HepG2 (cell line): ENCODE results near the gene PPME1. TPM values are rescaled to one million over a fixed set of nuclear protein-coding genes. Genes with fewer than 3 reads are reported as not detected.
A peak's percentile ranks its signal among the peaks of the same experiment; 100 is the strongest.

Experiments
- ATAC-seq: fragments of 200-7000 bp; cut with Tn5 transposase; 3 replicates; pipeline ENCODE4 v1.9.1; 2020; ENCODE audit warnings: mild to moderate bottlenecking, moderate library complexity
- BruUV-seq: library from RNA; stranded (reverse); fragments of 400-500 nt; replicated peaks from 2 replicates; lab custom pipeline; 2021; lab: Mats Ljungman, UMichigan
- CTCF ChIA-PET: fragments of 300-600 bp; formaldehyde crosslinking; extraction: SDS; loops from one replicate; lab custom pipeline; 2021; ENCODE audit warnings: low total read pairs, inconsistent platforms, low intra/inter-chr PET ratio; lab: Yijun Ruan, JAX
- POLR2A ChIA-PET: fragments of 350-600 bp; sonication (Branson Sonifier 250); formaldehyde crosslinking; loops from one replicate; lab custom pipeline; 2020; ENCODE audit warnings: antibody characterized with exemption, inconsistent platforms; lab: Yijun Ruan, JAX
- DNase-seq: peaks from one replicate; pipeline ENCODE4 v3.0.0-alpha.2; 2015; ENCODE audit warnings: low spot score
- FAIRE-seq: peaks from 3 replicates; lab custom pipeline; 2011; peaks lifted over from hg19 to GRCh38; lab: Jason Lieb, UNC
- H2AFZ ChIP-seq: one replicate; pipeline ENCODE4 v1.6.1; 2011; ENCODE audit warnings: low read length, inconsistent platforms
- H3K27ac ChIP-seq: fragments of 300-600 bp; 3 replicates; pipeline ENCODE4 v1.8.0; 2011; ENCODE audit warnings: mixed run types, mild to moderate bottlenecking, mixed read lengths, low read length, inconsistent platforms; ENCODE audit not compliant: insufficient read depth; ENCODE audit errors: extremely low read length
- H3K27me3 ChIP-seq, 2 experiments: fragments of 200-600 bp in 1 of 2; 2 replicates in 1 of 2; 3 replicates in 1 of 2; pipeline versions ENCODE4 v1.6.0 to v1.8.0; 2011; ENCODE audit warnings: low read length in 2 of 2, mild to moderate bottlenecking in 2 of 2, moderate library complexity in 2 of 2, inconsistent platforms in 1 of 2; ENCODE audit not compliant: insufficient read depth in 2 of 2, control insufficient read depth in 1 of 2
- H3K36me3 ChIP-seq, 2 experiments: fragments of 200-600 bp in 1 of 2; replicated peaks in 1 of 2; 2 replicates in 1 of 2; 3 replicates in 1 of 2; pipeline versions ENCODE4 v1.5.1 to v1.8.0; 2011; ENCODE audit warnings: low read length in 2 of 2, inconsistent platforms in 1 of 2; ENCODE audit not compliant: insufficient read depth in 2 of 2, control insufficient read depth in 1 of 2
- H3K4me1 ChIP-seq: 2 replicates; pipeline ENCODE4 v1.5.1; 2012; ENCODE audit warnings: low read length, inconsistent platforms; ENCODE audit not compliant: insufficient read depth
- H3K4me2 ChIP-seq: 2 replicates; pipeline ENCODE4 v1.6.0; 2011; ENCODE audit warnings: low read depth, low read length, inconsistent platforms
- H3K4me3 ChIP-seq, 3 experiments: fragments of 200-600 bp in 1 of 3; sonication (generic), shearing (Covaris generic) in 1 of 3; replicated peaks in 1 of 3; 2 replicates each; pipeline ENCODE4 v1.5.1; 2011 to 2016; ENCODE audit warnings: low read length in 3 of 3, inconsistent platforms in 2 of 3, low read depth in 2 of 3, mild to moderate bottlenecking in 2 of 3, control low read depth in 1 of 3, mixed read lengths in 1 of 3; ENCODE audit not compliant: insufficient read depth in 1 of 3
- H3K79me2 ChIP-seq: one replicate; pipeline ENCODE4 v1.6.1; 2011; ENCODE audit warnings: low read length, inconsistent platforms; ENCODE audit not compliant: insufficient read depth
- H3K9ac ChIP-seq: 2 replicates; pipeline ENCODE4 v1.6.0; 2011; ENCODE audit warnings: mild to moderate bottlenecking, low read depth, low read length, inconsistent platforms; ENCODE audit not compliant: insufficient read depth
- H3K9me3 ChIP-seq: 2 replicates; pipeline ENCODE4 v1.5.1; 2012; ENCODE audit warnings: mild to moderate bottlenecking, low read length
- H4K20me1 ChIP-seq: 2 replicates; pipeline ENCODE4 v1.6.0; 2011; ENCODE audit warnings: inconsistent platforms, mild to moderate bottlenecking, low read length, moderate library complexity; ENCODE audit not compliant: insufficient read depth
- ATF7 ChIP-seq, 2 experiments: fragments of 450-650 bp in 1 of 2; sonication (generic) in 1 of 2; formaldehyde crosslinking in 1 of 2; IDR thresholded peaks; 2 replicates each; pipeline versions ENCODE4 v1.4.0 to v1.6.1; 2016 to 2020; ENCODE audit warnings: antibody characterized with exemption in 1 of 2, mild to moderate bottlenecking in 1 of 2, missing genetic modification reagents in 1 of 2
- CREB1 ChIP-seq, 2 experiments: fragments of 450-650 bp in 1 of 2; IDR thresholded peaks; 2 replicates each; pipeline ENCODE4 v1.6.1; 2016 to 2017; ENCODE audit warnings: control low read depth in 1 of 2, mild to moderate bottlenecking in 1 of 2, missing compliant biosample characterization in 1 of 2, missing genetic modification characterization in 1 of 2
- GATA4 ChIP-seq: sonication (generic); IDR thresholded peaks from 2 replicates; pipeline ENCODE4 v1.6.1; 2016; ENCODE audit warnings: antibody characterized with exemption, low read depth, borderline replicate concordance
- GFI1 ChIP-seq: sonication (generic); formaldehyde crosslinking; IDR thresholded peaks from 2 replicates; pipeline ENCODE4 v1.5.0; 2020; ENCODE audit warnings: missing genetic modification reagents, mild to moderate bottlenecking, borderline replicate concordance
- HIVEP1 ChIP-seq: sonication (generic); formaldehyde crosslinking; IDR thresholded peaks from 2 replicates; pipeline ENCODE4 v1.4.0; 2020; ENCODE audit warnings: mild to moderate bottlenecking, missing genetic modification reagents
- MEF2D ChIP-seq: sonication (generic); formaldehyde crosslinking; IDR thresholded peaks from 2 replicates; pipeline ENCODE4 v1.5.1; 2020; ENCODE audit warnings: mild to moderate bottlenecking, missing genetic modification reagents
- RORA ChIP-seq: sonication (generic); formaldehyde crosslinking; IDR thresholded peaks from 2 replicates; pipeline ENCODE4 v1.5.0; 2020; ENCODE audit warnings: mild to moderate bottlenecking, missing genetic modification reagents, moderate library complexity
- SCMH1 ChIP-seq: sonication (generic); formaldehyde crosslinking; IDR thresholded peaks from 2 replicates; pipeline ENCODE4 v1.9.0; 2021; ENCODE audit warnings: missing genetic modification reagents, mild to moderate bottlenecking, borderline replicate concordance
- ZNF205 ChIP-seq: IDR thresholded peaks from 2 replicates; pipeline ENCODE4 v1.6.1; 2018; ENCODE audit warnings: missing biosample characterization, missing genetic modification reagents
- ZNF558 ChIP-seq: sonication (generic); formaldehyde crosslinking; IDR thresholded peaks from 2 replicates; pipeline ENCODE4 v1.9.0; 2022; ENCODE audit warnings: mild to moderate bottlenecking, missing genetic modification reagents, borderline replicate concordance
- ZNF619 ChIP-seq: sonication (generic); formaldehyde crosslinking; IDR thresholded peaks from 2 replicates; pipeline ENCODE4 v1.4.0; 2020; ENCODE audit warnings: mild to moderate bottlenecking, missing genetic modification reagents
- ZNF709 ChIP-seq: sonication (generic); formaldehyde crosslinking; IDR thresholded peaks from 2 replicates; pipeline ENCODE4 v1.5.0; 2020; ENCODE audit warnings: mild to moderate bottlenecking, missing genetic modification reagents
- ZNF749 ChIP-seq: sonication (generic); formaldehyde crosslinking; IDR thresholded peaks from 2 replicates; pipeline ENCODE4 v1.8.0; 2022; ENCODE audit warnings: mild to moderate bottlenecking, missing genetic modification reagents, moderate library complexity, borderline replicate concordance
- ZSCAN31 ChIP-seq: sonication (generic); formaldehyde crosslinking; IDR thresholded peaks from 2 replicates; pipeline ENCODE4 v1.5.0; 2020; ENCODE audit warnings: low read depth, mild to moderate bottlenecking, missing genetic modification reagents
- WGBS: methylation state at CpG from one replicate; pipeline ENCODE4 v1.1.6; 2017; ENCODE audit warnings: low lambda C conversion rate; 5-methylcytosine and 5-hydroxymethylcytosine counted together
- in situ Hi-C: cut with HindIII; loops from 2 replicates; pipeline ENCODE4 v1.10.0; 2017; ENCODE audit warnings: low pct_unique_long_range_greater_than_20kb; ENCODE audit not compliant: extremely low pct_ligation_motif_present
- intact Hi-C: fragments of 100-400 bp; cut with micrococcal nuclease; formaldehyde crosslinking; loops from one replicate; pipeline ENCODE4 v1.10.0; 2022; ENCODE audit not compliant: unreplicated experiment
- polyA plus RNA-seq, 8 experiments: library from polyadenylated mRNA; depleted of rRNA in 3 of 8; stranded (reverse) in 7 of 8; unstranded in 1 of 8; fragments of >200 nt; fragmentation: Illumina TruSeq in 4 of 8; extraction: Trizol in 4 of 8; gene quantifications; 2 replicates each; pipeline versions ENCODE4 v1.2.1 to v1.2.3, GENCODE V29; 2011 to 2016; ENCODE audit warnings: low read depth in 4 of 8, missing spikeins in 1 of 8, mixed read lengths in 1 of 8; ENCODE audit not compliant: insufficient read depth in 1 of 8
- total RNA-seq, 5 experiments: library from RNA; depleted of rRNA; stranded (reverse); fragments of >200 nt; fragmentation: Illumina TruSeq; extraction: Trizol; gene quantifications; 2 replicates each; pipeline ENCODE4 v1.2.3, GENCODE V29; 2016; ENCODE audit warnings: low read depth in 1 of 5
- TF ChIP-seq, protein P1 (sequence below): sonication (generic); formaldehyde crosslinking; IDR thresholded peaks from 2 replicates; pipeline ENCODE4 v1.4.0; 2020; ENCODE audit warnings: mild to moderate bottlenecking, missing genetic modification reagents

The PPME1 gene
- total and polyA plus RNA-seq, 2 of the 13 experiments (the other 11 are each of a cell fraction or from before 2014, with no cell fraction given): 31.3 to 56.0 TPM

DNA sequence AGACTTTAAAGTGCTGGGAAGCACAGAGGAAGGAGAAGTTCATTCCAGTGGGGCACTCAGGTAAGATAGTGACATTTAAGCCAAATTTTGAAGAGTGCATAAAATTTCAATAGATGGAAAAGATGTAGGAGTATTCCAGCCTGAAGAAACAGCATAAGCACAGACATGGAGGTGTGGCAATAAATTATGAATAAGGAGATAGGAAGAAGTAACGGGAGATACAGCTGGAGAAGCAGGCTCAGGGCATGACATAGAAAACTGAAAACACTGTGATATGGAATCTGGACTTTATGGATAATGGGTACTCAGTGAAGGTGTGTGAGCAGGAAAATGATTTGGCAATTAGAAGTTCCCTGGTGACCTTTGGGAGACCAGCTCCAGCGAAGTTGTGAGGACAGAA lies 107.0 kb downstream of the PPME1 start:
- H3K4me2 ChIP-seq: no peak overlapping the region
- CTCF ChIA-PET: no interaction called here
- intact Hi-C loops: no loop called here

DNA sequence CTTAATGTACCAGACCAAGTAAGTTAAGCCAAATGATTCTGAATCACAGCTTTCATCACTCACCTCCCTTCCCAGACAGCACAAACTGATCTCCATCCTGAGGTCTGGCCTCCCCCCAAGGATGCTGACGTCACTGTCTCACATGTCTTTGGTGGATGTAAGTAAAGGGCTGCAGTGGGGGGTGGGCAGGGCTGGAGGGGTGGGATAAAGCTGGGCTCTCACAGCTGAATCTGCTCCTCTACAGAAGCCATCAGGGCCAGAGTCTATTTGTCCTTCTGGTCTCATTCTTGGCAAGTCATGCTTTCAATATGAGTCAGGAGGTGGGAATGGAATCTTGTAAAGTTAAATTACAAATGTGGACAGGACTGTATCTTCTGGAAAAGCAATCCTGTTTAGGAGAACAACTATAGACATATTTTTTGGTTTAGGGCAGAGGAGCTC lies 107.7 kb downstream of the PPME1 start:
- intact Hi-C loops: no loop called here
- TF ChIP-seq GATA4 (no peak), HIVEP1 (CRISPR knock-in tag) (no peak), SCMH1 (CRISPR knock-in tag) (no peak), RORA (CRISPR knock-in tag) (no peak), ZNF205 (CRISPR knock-in tag) (no peak), ZNF558 (CRISPR knock-in tag) (no peak), CREB1 (IDR thresholded peaks at IDR 0.05) (peak; percentile 87), CREB1 (CRISPR knock-in tag; IDR thresholded peaks at IDR 0.05) (no peak), MEF2D (no peak), ZSCAN31 (no peak), ATF7 (IDR thresholded peaks at IDR 0.05) (0 out of 2 replicates have a peak, but pooled peaks have one; percentile 16), ATF7 (CRISPR knock-in tag; IDR thresholded peaks at IDR 0.05) (no peak), GFI1 (CRISPR knock-in tag) (no peak)
- TF ChIP-seq, protein P1, sequence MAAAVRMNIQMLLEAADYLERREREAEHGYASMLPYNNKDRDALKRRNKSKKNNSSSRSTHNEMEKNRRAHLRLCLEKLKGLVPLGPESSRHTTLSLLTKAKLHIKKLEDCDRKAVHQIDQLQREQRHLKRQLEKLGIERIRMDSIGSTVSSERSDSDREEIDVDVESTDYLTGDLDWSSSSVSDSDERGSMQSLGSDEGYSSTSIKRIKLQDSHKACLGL (CRISPR knock-in tag): no peak
- H2AFZ ChIP-seq: no peak overlapping the region
- 0% methylated on average over 1 of the region's 1 CpG for WGBS
- no peak for FAIRE-seq
- no peaks in the 10 kb centered on the region for H3K27me3 ChIP-seq
- H3K4me1 ChIP-seq: no peaks in the 10 kb centered on the region
- POLR2A ChIA-PET: no interaction called here
- H3K36me3 ChIP-seq: no peaks in the 10 kb centered on the region
- in situ Hi-C loops: no loop called here
- no peaks in the 10 kb centered on the region for H4K20me1 ChIP-seq
- no peaks in the 10 kb centered on the region for H3K9me3 ChIP-seq
- no peak overlapping the region for H3K27ac ChIP-seq
- DNase-seq: no peak
- H3K4me2 ChIP-seq: no peak overlapping the region
- no peak overlapping the region for H3K4me3 ChIP-seq
- no peak overlapping the region for H3K9ac ChIP-seq
- ATAC-seq: no peak
- BruUV-seq: no TSS peak
- CTCF ChIA-PET: no interaction called here
- no peaks in the 10 kb centered on the region for H3K79me2 ChIP-seq

More for the DNA sequence above, 107.0 kb downstream of the PPME1 start:
- in situ Hi-C loops: no loop called here
- no peak for FAIRE-seq
- Histone ChIP-seq H3K9ac (no peak overlapping the region), H3K27me3 (no peaks in the 10 kb centered on the region), H3K79me2 (no peaks in the 10 kb centered on the region), H3K4me1 (no peaks in the 10 kb centered on the region), H3K9me3 (no peaks in the 10 kb centered on the region), H3K4me3 (no peak overlapping the region), H3K27ac (no peak overlapping the region), H4K20me1 (no peaks in the 10 kb centered on the region), H2AFZ (no peak overlapping the region), H3K36me3 (no peaks in the 10 kb centered on the region)
- no peak for ATAC-seq
- TF ChIP-seq ZNF619: no peak
- no peak for TF ChIP-seq ZNF709 (CRISPR knock-in tag)
- no peak for TF ChIP-seq ZNF749 (CRISPR knock-in tag)
- DNase-seq: no peak
- 27% methylated on average over 2 of the region's 2 CpGs for WGBS
- no TSS peak for BruUV-seq
- POLR2A ChIA-PET: no interaction called here
